Measurements from ENCODE around the gene KIAA1671. TPM values are rescaled to one million over a fixed set of nuclear protein-coding genes. Genes with fewer than 3 reads are reported as not detected.

The KIAA1671 gene
- total RNA-seq, 6 donors from 2014 or later, result 30.9 to 57.7 (median 42.1) TPM

GRCh38 chr22:25208328-25208727, 255.8 kb downstream of the KIAA1671 start:
- Histone ChIP-seq H3K4me3 (no peak overlapping the region), H3K27ac (no peak overlapping the region), H3K27me3 (no peaks in the 10 kb centered on the region), H3K9me3 (no peaks in the 10 kb centered on the region), H3K36me3 (no peaks in the 10 kb centered on the region), H3K4me1 (no peaks in the 10 kb centered on the region)
- no peak for TF ChIP-seq EP300 (IDR thresholded peaks at IDR 0.05)
- TF ChIP-seq POLR2AphosphoS5 (IDR thresholded peaks at IDR 0.05), result no peak
- no peak for TF ChIP-seq POLR2A (IDR thresholded peaks at IDR 0.05)
- TF ChIP-seq CTCF (IDR thresholded peaks at IDR 0.05), result no peak
- ATAC-seq (ENCODE audit: low FRiP score in 2 of 2) (no peak), DNase-seq (no peak)
- WGBS, 2 donors, result 87 to 95% methylated on average over 2 of the region's 2 CpGs

GRCh38 chr22:25208743-25209505, 256.4 kb downstream of the KIAA1671 start:
- H3K4me1 ChIP-seq, result no peaks in the 10 kb centered on the region
- no peak overlapping the region for H3K4me3 ChIP-seq
- H3K36me3 ChIP-seq, result no peaks in the 10 kb centered on the region
- H3K27ac ChIP-seq, result no peak overlapping the region
- WGBS, 2 donors, result 74 to 85% methylated on average over 11 to 17 of the region's 17 CpGs
- ATAC-seq (ENCODE audit: low FRiP score in 2 of 2) (no peak), DNase-seq (no peak)
- H3K9me3 ChIP-seq, result no peaks in the 10 kb centered on the region
- no peaks in the 10 kb centered on the region for H3K27me3 ChIP-seq
- no peak for TF ChIP-seq POLR2AphosphoS5 (IDR thresholded peaks at IDR 0.05)
- no peak for TF ChIP-seq EP300 (IDR thresholded peaks at IDR 0.05)
- TF ChIP-seq POLR2A (IDR thresholded peaks at IDR 0.05), result no peak
- TF ChIP-seq CTCF (IDR thresholded peaks at IDR 0.05), result no peak

GRCh38 chr22:25210793-25211192, 258.3 kb downstream of the KIAA1671 start:
- H3K4me3 ChIP-seq, result no peak overlapping the region
- ATAC-seq (ENCODE audit: low FRiP score in 2 of 2) (no peak), DNase-seq (no peak)
- H3K27ac ChIP-seq, result no peak overlapping the region
- 95 to 96% methylated on average over 3 of the region's 3 CpGs for WGBS, 2 donors
- H3K36me3 ChIP-seq, result no peaks in the 10 kb centered on the region
- TF ChIP-seq POLR2AphosphoS5 (IDR thresholded peaks at IDR 0.05), result no peak
- no peak for TF ChIP-seq EP300 (IDR thresholded peaks at IDR 0.05)
- TF ChIP-seq POLR2A (IDR thresholded peaks at IDR 0.05), result no peak
- TF ChIP-seq CTCF (IDR thresholded peaks at IDR 0.05), result no peak
- no peaks in the 10 kb centered on the region for H3K9me3 ChIP-seq
- no peaks in the 10 kb centered on the region for H3K4me1 ChIP-seq
- no peaks in the 10 kb centered on the region for H3K27me3 ChIP-seq

- H3K36me3 ChIP-seq, result no peaks in the 10 kb centered on the region
- no peak for TF ChIP-seq POLR2AphosphoS5 (IDR thresholded peaks at IDR 0.05)
- TF ChIP-seq EP300 (IDR thresholded peaks at IDR 0.05), result no peak
- TF ChIP-seq CTCF (IDR thresholded peaks at IDR 0.05), result no peak
- no peak for TF ChIP-seq POLR2A (IDR thresholded peaks at IDR 0.05)
- H3K9me3 ChIP-seq, result no peaks in the 10 kb centered on the region
- DNase-seq, result no peak
- no peaks in the 10 kb centered on the region for H3K4me1 ChIP-seq
- ATAC-seq (ENCODE audit: low FRiP score in 2 of 2), result no peak
- WGBS, 2 donors, result 17 to 44% methylated on average over 3 of the region's 3 CpGs
- no peak overlapping the region for H3K4me3 ChIP-seq
- H3K27me3 ChIP-seq, result no peaks in the 10 kb centered on the region
- no peak overlapping the region for H3K27ac ChIP-seq
These were observed 259.8 kb downstream of the KIAA1671 start for GRCh38 chr22:25212337-25212736.

- Histone ChIP-seq H3K4me3 (no peak overlapping the region), H3K9me3 (no peaks in the 10 kb centered on the region), H3K4me1 (no peaks in the 10 kb centered on the region), H3K27ac (no peak overlapping the region), H3K36me3 (no peaks in the 10 kb centered on the region), H3K27me3 (no peaks in the 10 kb centered on the region)
- ATAC-seq (ENCODE audit: low FRiP score in 2 of 2) (no peak), DNase-seq (no peak)
- TF ChIP-seq POLR2A (IDR thresholded peaks at IDR 0.05) (no peak), CTCF (IDR thresholded peaks at IDR 0.05) (no peak), POLR2AphosphoS5 (IDR thresholded peaks at IDR 0.05) (no peak), EP300 (IDR thresholded peaks at IDR 0.05) (no peak)
- WGBS, 2 donors, result 78 to 81% methylated on average over 3 of the region's 3 CpGs
These were observed 260.7 kb downstream of the KIAA1671 start for GRCh38 chr22:25213221-25213620.
